ENCODE data around the gene MAGI1. TPM values are rescaled to one million over a fixed set of nuclear protein-coding genes. Genes with fewer than 3 reads are reported as not detected.
"Not testable (repeated sequence)": the region's sequence is repeated elsewhere in the genome, so short reads cannot be mapped to it uniquely, and the experiment has no call there.

MAGI1 gene
- total RNA-seq, 4 donors from 2014 or later, result 42.4 to 71.6 (median 50.2) TPM

DNA sequence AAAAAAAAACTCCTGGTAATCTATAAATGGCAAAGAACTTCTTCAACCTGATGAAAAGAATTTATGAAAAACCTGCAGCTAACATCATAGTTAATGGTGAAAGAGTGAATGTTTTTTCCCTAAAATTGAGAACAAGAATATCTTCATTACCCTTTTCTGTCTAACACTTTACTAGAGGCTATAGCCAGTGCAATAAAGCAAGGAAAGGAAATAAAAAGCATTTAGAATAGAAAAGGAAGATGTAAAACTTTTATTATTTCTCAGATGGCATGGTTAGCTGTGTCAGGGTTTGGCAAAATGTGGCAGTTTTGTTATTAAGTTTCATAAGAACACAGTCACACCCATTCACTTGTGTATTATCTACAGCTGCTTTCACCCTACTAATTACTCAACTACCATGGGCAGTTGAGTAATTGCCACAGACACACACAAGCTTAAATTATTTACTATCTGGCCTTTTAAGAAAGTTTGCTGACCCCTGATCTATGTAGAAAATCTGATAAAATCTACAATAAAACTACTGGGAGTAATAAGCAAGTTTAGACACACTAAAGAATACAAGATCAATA is 465.1 kb downstream of the MAGI1 start:
- intact Hi-C loops (cut with DNase I; ENCODE audit: low total_unique reads), result no loop called here
- TF ChIP-seq POLR2A (IDR thresholded peaks at IDR 0.05), result no peak
- TF ChIP-seq, protein P1, sequence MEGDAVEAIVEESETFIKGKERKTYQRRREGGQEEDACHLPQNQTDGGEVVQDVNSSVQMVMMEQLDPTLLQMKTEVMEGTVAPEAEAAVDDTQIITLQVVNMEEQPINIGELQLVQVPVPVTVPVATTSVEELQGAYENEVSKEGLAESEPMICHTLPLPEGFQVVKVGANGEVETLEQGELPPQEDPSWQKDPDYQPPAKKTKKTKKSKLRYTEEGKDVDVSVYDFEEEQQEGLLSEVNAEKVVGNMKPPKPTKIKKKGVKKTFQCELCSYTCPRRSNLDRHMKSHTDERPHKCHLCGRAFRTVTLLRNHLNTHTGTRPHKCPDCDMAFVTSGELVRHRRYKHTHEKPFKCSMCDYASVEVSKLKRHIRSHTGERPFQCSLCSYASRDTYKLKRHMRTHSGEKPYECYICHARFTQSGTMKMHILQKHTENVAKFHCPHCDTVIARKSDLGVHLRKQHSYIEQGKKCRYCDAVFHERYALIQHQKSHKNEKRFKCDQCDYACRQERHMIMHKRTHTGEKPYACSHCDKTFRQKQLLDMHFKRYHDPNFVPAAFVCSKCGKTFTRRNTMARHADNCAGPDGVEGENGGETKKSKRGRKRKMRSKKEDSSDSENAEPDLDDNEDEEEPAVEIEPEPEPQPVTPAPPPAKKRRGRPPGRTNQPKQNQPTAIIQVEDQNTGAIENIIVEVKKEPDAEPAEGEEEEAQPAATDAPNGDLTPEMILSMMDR (IDR thresholded peaks at IDR 0.05), result no peak
- H3K4me3 ChIP-seq (ENCODE audit: low read depth, poor library complexity, severe bottlenecking), result no peak overlapping the region
- no peak for DNase-seq (ENCODE audit: low spot score in 2 of 2)

- no peak overlapping the region for H3K4me3 ChIP-seq (ENCODE audit: low read depth, poor library complexity, severe bottlenecking)
- TF ChIP-seq, protein P1 (IDR thresholded peaks at IDR 0.05), result no peak
- no peak for TF ChIP-seq POLR2A (IDR thresholded peaks at IDR 0.05)
- intact Hi-C loops (cut with DNase I; ENCODE audit: low total_unique reads), result no loop called here
- WGBS, 2 donors, result 88 to 94% methylated on average over 2 of the region's 2 CpGs
- no peak for DNase-seq (ENCODE audit: low spot score in 2 of 2)
Observed at GRCh38 chr3:65572175-65572777, 466.4 kb downstream of the MAGI1 start.

- DNase-seq (ENCODE audit: low spot score in 2 of 2), result no peak
- TF ChIP-seq, protein P1 (IDR thresholded peaks at IDR 0.05), result no peak
- TF ChIP-seq POLR2A (IDR thresholded peaks at IDR 0.05), result no peak
- WGBS, 2 donors, result 92 to 96% methylated on average over 3 of the region's 3 CpGs
- no peak overlapping the region for H3K4me3 ChIP-seq (ENCODE audit: low read depth, poor library complexity, severe bottlenecking)
- intact Hi-C loops (cut with DNase I; ENCODE audit: low total_unique reads), result no loop called here
Observed at GRCh38 chr3:65569845-65570405, 468.8 kb downstream of the MAGI1 start.

- intact Hi-C loops (cut with DNase I; ENCODE audit: low total_unique reads), result no loop called here
- DNase-seq (ENCODE audit: low spot score in 2 of 2), result no peak
- H3K4me3 ChIP-seq (ENCODE audit: low read depth, poor library complexity, severe bottlenecking), result no peak overlapping the region
- no peak for TF ChIP-seq POLR2A (IDR thresholded peaks at IDR 0.05)
- TF ChIP-seq, protein P1 (IDR thresholded peaks at IDR 0.05), result no peak
- WGBS, 2 donors, result 78 to 87% methylated on average over 1 of the region's 1 CpG
Observed at GRCh38 chr3:65569129-65569528, 469.6 kb downstream of the MAGI1 start.

DNA sequence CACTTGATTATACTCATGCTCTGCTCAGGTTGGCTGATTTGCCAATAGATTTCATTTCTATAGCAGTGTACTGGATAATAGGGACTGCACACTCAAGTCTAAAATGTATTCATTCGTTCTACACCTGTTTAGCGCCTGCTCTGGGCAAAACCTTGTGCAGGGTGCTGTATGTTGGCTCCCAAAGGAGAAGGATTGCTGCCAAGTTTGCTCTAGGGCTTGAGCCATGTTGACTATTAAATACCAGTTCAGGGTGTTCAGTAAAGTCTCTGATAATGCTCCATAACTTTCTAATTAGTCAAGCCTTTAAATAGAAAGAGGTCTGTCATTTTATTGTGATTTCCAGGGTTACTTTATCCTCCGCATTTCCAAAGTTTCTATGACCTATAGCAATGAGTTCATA is 470.2 kb downstream of the MAGI1 start:
- 51 to 62% methylated on average over 3 of the region's 3 CpGs for WGBS, 2 donors
- no peak overlapping the region for H3K4me3 ChIP-seq (ENCODE audit: low read depth, poor library complexity, severe bottlenecking)
- intact Hi-C loops (cut with DNase I; ENCODE audit: low total_unique reads), result no loop called here
- TF ChIP-seq, protein P1 (IDR thresholded peaks at IDR 0.05), result no peak
- no peak for TF ChIP-seq POLR2A (IDR thresholded peaks at IDR 0.05)
- no peak for DNase-seq (ENCODE audit: low spot score in 2 of 2)

DNA sequence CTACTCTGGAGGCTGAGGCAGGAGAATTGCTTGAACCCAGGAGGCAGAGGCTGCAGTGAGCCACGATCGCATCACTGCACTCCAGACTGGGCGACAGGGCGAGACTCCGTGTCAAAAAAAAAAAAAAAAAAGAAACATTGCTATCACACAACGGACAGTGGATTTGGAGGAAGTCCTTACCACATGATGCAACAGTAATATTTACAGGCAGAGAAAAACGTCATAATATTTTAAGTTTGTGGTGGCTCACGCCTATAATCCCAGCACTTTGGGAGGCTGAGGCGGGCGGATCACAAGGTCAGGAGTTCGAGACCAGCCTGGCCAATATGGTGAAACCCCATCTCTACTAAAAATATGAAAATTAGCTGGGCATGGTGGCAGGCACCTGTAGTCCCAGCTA is 473.0 kb downstream of the MAGI1 start:
- H3K4me3 ChIP-seq (ENCODE audit: low read depth, poor library complexity, severe bottlenecking); DNase-seq (ENCODE audit: low spot score in 2 of 2); intact Hi-C loops (cut with DNase I; ENCODE audit: low total_unique reads): not testable (repeated sequence)
- WGBS, 2 donors, result 96% methylated on average over 11 of the region's 11 CpGs

All from lower leg skin (tissue), 4 donors.